GM12891 (cell line): Measurements from ENCODE around the gene SPAG7.

Source experiments
- PAX5 ChIP-seq: IDR thresholded peaks from 2 replicates; pipeline ENCODE4 v1.6.1; 2011; ENCODE audit warnings: low read length, moderate library complexity, mild to moderate bottlenecking; ENCODE audit not compliant: insufficient read depth, severe bottlenecking
- POLR2A ChIP-seq: IDR thresholded peaks from 2 replicates; pipeline ENCODE4 v1.6.1; 2011; ENCODE audit warnings: low read depth, low read length, control low read depth
- POLR2AphosphoS5 ChIP-seq: IDR thresholded peaks from 2 replicates; pipeline ENCODE4 v1.6.1; 2011; ENCODE audit warnings: low read depth, low read length, control low read depth
- POU2F2 ChIP-seq: IDR thresholded peaks from 2 replicates; pipeline ENCODE4 v1.6.1; 2011; ENCODE audit warnings: low read depth, mild to moderate bottlenecking, control low read depth, low read length, moderate library complexity
- SPI1 ChIP-seq: IDR thresholded peaks from 2 replicates; pipeline ENCODE4 v1.6.1; 2011; ENCODE audit warnings: low read depth, low read length, control low read depth
- TAF1 ChIP-seq: IDR thresholded peaks from 2 replicates; pipeline ENCODE4 v1.6.1; 2011; ENCODE audit warnings: low read depth, low read length, control low read depth

DNA sequence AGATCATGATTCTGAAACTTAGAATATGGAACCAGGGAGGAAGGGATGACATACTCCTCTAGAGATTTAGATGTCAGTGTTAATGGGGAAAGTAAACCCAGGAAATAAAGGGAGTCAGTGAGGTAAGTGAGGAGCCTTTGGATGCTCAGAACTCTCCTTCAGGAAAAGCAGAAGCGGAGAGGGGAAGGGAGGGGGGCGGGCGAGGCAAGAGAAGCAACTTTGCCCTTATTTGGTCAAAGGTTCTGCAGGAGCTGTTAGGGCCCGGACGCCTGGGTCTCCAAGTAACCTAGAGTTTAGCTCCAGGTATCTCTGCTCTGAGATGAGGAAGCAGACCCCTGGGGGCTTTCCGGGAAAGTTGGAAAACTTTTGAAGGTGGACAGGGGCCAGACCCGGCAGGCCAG is 20.6 kb downstream of the SPAG7 start:
- TF ChIP-seq POLR2AphosphoS5 (peak; percentile 26; the same call in 1 of the 2 replicates), POU2F2 (0 out of 2 replicates have a peak, but pooled peaks have one; percentile 12), POLR2A (0 out of 2 replicates have a peak, but pooled peaks have one; percentile 36), TAF1 (0 out of 2 replicates have a peak, but pooled peaks have one; percentile 14), SPI1 (peak; percentile 56), PAX5 (no peak)
